ENCODE results near the gene CERS6.

CERS6 gene

DNA sequence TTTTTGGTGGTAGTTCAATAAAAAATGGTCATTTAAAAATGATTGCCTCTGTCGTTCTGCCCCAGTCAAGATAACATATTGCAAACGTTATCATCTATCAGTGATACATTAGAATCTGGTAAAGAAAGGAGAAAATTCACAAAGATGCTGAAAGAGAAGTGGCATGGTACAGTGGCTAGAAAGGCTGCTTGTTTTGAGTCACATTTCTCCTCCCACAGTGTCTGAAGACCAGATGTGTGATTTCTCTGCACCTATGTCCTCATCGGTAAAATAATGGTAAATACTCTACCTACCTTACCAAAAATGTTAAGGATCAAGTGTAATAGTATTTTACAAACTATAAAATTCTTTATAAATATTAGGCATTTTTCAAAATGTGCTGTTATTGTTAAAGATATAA, 270.3 kb downstream of the CERS6 start:
- no peak for TF ChIP-seq CTCF (IDR thresholded peaks at IDR 0.05; ENCODE audit: low read depth, low read length)
- no peak for DNase-seq
- Histone ChIP-seq H3K27ac (no peak overlapping the region), H3K4me3 (ENCODE audit: low read depth, low read length) (no peak overlapping the region), H3K36me3 (no peaks in the 10 kb centered on the region), H3K27me3 (ENCODE audit: insufficient read depth, low read depth, severe bottlenecking) (no peaks in the 10 kb centered on the region), H3K9me3 (ENCODE audit: severe bottlenecking) (no peaks in the 10 kb centered on the region)

GRCh38 chr2:168727904-168728470, 271.9 kb downstream of the CERS6 start:
- Histone ChIP-seq H3K4me3 (ENCODE audit: low read depth, low read length) (no peak overlapping the region), H3K9me3 (ENCODE audit: severe bottlenecking) (no peaks in the 10 kb centered on the region), H3K27ac (no peak overlapping the region), H3K27me3 (ENCODE audit: insufficient read depth, low read depth, severe bottlenecking) (no peaks in the 10 kb centered on the region), H3K36me3 (no peaks in the 10 kb centered on the region)
- DNase-seq = no peak
- TF ChIP-seq CTCF (IDR thresholded peaks at IDR 0.05; ENCODE audit: low read depth, low read length) = no peak

DNA sequence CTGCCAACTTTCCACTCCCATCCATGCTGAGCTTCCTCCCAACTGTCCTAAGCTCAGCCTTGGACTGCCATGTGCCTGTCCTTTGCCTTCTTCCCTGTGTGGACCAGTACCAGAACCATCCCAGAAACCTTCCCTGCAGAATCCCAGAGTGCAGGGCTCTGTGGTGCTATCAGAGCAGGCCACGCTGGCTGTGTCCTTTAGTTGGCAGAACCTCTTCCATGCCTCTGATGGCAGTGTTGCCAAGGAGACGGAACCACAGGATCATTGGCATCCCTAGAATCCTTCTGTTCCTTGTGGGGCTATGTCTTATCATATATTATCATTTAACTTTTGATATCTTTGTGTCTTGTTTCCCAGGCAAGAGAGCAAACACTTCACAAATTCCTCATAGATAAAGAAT, 273.4 kb downstream of the CERS6 start:
- DNase-seq = no peak

DNA sequence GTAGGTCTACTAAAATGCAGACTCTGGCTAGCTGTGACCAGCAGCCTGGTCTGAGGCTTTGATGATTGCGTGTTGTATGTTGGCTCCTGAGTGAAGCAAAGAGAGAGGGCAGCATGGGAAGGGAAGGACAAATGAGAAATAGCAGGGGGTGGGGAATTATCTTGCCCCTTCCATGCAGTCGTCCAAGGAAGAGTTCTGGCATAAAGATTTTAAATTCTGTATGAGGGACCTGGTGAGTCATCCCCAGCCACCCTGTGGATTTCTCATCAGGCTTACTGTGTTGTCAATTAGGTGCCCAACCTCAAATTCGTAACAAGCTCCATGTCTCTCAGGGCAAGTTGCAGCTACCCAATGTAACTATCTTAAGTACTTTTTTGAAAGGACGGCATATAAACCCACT, 274.3 kb downstream of the CERS6 start:
- H3K27ac ChIP-seq = no peak overlapping the region
- no peak overlapping the region for H3K4me3 ChIP-seq (ENCODE audit: low read depth, low read length)
- H3K27me3 ChIP-seq (ENCODE audit: insufficient read depth, low read depth, severe bottlenecking) = no peaks in the 10 kb centered on the region
- no peaks in the 10 kb centered on the region for H3K36me3 ChIP-seq
- H3K9me3 ChIP-seq (ENCODE audit: severe bottlenecking) = no peaks in the 10 kb centered on the region
- DNase-seq = no peak
- TF ChIP-seq CTCF (IDR thresholded peaks at IDR 0.05; ENCODE audit: low read depth, low read length) = no peak

More for the DNA sequence above, 273.4 kb downstream of the CERS6 start:
- no peak for TF ChIP-seq CTCF (IDR thresholded peaks at IDR 0.05; ENCODE audit: low read depth, low read length)
- Histone ChIP-seq H3K4me3 (ENCODE audit: low read depth, low read length) (no peak overlapping the region), H3K9me3 (ENCODE audit: severe bottlenecking) (no peaks in the 10 kb centered on the region), H3K27ac (no peak overlapping the region), H3K36me3 (no peaks in the 10 kb centered on the region), H3K27me3 (ENCODE audit: insufficient read depth, low read depth, severe bottlenecking) (no peaks in the 10 kb centered on the region)

DNA sequence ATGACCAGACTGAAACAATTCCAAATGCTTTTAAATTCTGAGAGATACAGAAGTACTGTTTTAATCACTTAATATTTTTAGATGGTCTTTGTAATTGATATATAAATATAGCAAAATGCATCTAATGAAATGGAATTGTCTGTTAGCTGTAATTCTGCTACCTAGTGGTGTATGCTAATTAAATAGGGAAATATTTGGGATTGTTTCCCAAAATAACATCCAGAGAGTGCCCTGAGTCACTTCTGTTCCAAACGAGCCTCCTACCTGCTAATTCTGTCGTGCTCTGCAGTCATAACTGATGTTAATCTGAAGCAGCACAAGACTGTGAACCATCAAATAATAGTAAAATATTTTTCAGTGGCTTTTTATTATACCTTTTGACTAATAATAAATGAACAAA, 274.9 kb downstream of the CERS6 start:
- Histone ChIP-seq H3K27me3 (ENCODE audit: insufficient read depth, low read depth, severe bottlenecking) (no peaks in the 10 kb centered on the region), H3K36me3 (no peaks in the 10 kb centered on the region), H3K4me3 (ENCODE audit: low read depth, low read length) (no peak overlapping the region), H3K9me3 (ENCODE audit: severe bottlenecking) (no peaks in the 10 kb centered on the region), H3K27ac (no peak overlapping the region)
- DNase-seq = no peak
- no peak for TF ChIP-seq CTCF (IDR thresholded peaks at IDR 0.05; ENCODE audit: low read depth, low read length)

GRCh38 chr2:168731616-168732015, 275.5 kb downstream of the CERS6 start:
- Histone ChIP-seq H3K9me3 (ENCODE audit: severe bottlenecking) (no peaks in the 10 kb centered on the region), H3K36me3 (no peaks in the 10 kb centered on the region), H3K4me3 (ENCODE audit: low read depth, low read length) (no peak overlapping the region), H3K27ac (no peak overlapping the region), H3K27me3 (ENCODE audit: insufficient read depth, low read depth, severe bottlenecking) (no peaks in the 10 kb centered on the region)
- no peak for DNase-seq
- no peak for TF ChIP-seq CTCF (IDR thresholded peaks at IDR 0.05; ENCODE audit: low read depth, low read length)
